OCI-M2 (cell line): Measurements from ENCODE around the gene SYT3.

Source experiments
- DNase-seq: peaks from one replicate; lab custom pipeline; 2025; ENCODE audit not compliant: unreplicated experiment; lab: John Stamatoyannopoulos, UW

Gene SYT3

GRCh38 chr19:50639121-50640112 lies at the start of gene SYT3:
Gene SYT3 (minus strand): TSS chr19:50639881. CDS start chr19:50637411, 2,470 bp downstream.
- DNase-seq = peak; percentile 80

- no peak for DNase-seq
Measured at GRCh38 chr19:50688766-50689165, 49.1 kb upstream of the SYT3 start.

- no peak for DNase-seq
Measured at GRCh38 chr19:50686310-50687032, 46.8 kb upstream of the SYT3 start.

GRCh38 chr19:50679177-50680125 lies 39.8 kb upstream of the SYT3 start:
- peak; percentile 87 for DNase-seq

- no peak for DNase-seq
Measured at GRCh38 chr19:50678323-50678722, 38.6 kb upstream of the SYT3 start.

- DNase-seq = no peak
Measured at GRCh38 chr19:50677636-50678035, 38.0 kb upstream of the SYT3 start.

GRCh38 chr19:50676625-50677197 lies 37.0 kb upstream of the SYT3 start:
- DNase-seq = no peak

- no peak for DNase-seq
Measured at GRCh38 chr19:50673118-50673517, 33.4 kb upstream of the SYT3 start.

- no peak for DNase-seq
Measured at GRCh38 chr19:50670102-50670380, 30.4 kb upstream of the SYT3 start.

- no peak for DNase-seq
Measured at GRCh38 chr19:50669302-50670101, 29.8 kb upstream of the SYT3 start.

GRCh38 chr19:50668879-50669278 lies 29.2 kb upstream of the SYT3 start:
- no peak for DNase-seq

- no peak for DNase-seq
Measured at GRCh38 chr19:50668416-50668815, 28.7 kb upstream of the SYT3 start.

- no peak for DNase-seq
Measured at GRCh38 chr19:50667759-50668231, 28.1 kb upstream of the SYT3 start.

GRCh38 chr19:50667177-50667758 lies 27.6 kb upstream of the SYT3 start:
- DNase-seq = no peak

- DNase-seq = no peak
Measured at GRCh38 chr19:50666346-50667176, 26.9 kb upstream of the SYT3 start.

GRCh38 chr19:50664204-50664603 lies 24.5 kb upstream of the SYT3 start:
- DNase-seq = no peak

- no peak for DNase-seq
Measured at GRCh38 chr19:50663482-50663790, 23.8 kb upstream of the SYT3 start.

- no peak for DNase-seq
Measured at GRCh38 chr19:50662651-50663481, 23.2 kb upstream of the SYT3 start.
